GM12891 (cell line): ENCODE results near the gene SESTD1.

Experiments
- POLR2A ChIP-seq: IDR thresholded peaks from 2 replicates; pipeline ENCODE4 v1.6.1; 2011; ENCODE audit warnings: low read depth, low read length, control low read depth
- POLR2AphosphoS5 ChIP-seq: IDR thresholded peaks from 2 replicates; pipeline ENCODE4 v1.6.1; 2011; ENCODE audit warnings: low read depth, low read length, control low read depth
- POU2F2 ChIP-seq: IDR thresholded peaks from 2 replicates; pipeline ENCODE4 v1.6.1; 2011; ENCODE audit warnings: low read depth, mild to moderate bottlenecking, control low read depth, low read length, moderate library complexity
- SPI1 ChIP-seq: IDR thresholded peaks from 2 replicates; pipeline ENCODE4 v1.6.1; 2011; ENCODE audit warnings: low read depth, low read length, control low read depth
- TAF1 ChIP-seq: IDR thresholded peaks from 2 replicates; pipeline ENCODE4 v1.6.1; 2011; ENCODE audit warnings: low read depth, low read length, control low read depth

DNA sequence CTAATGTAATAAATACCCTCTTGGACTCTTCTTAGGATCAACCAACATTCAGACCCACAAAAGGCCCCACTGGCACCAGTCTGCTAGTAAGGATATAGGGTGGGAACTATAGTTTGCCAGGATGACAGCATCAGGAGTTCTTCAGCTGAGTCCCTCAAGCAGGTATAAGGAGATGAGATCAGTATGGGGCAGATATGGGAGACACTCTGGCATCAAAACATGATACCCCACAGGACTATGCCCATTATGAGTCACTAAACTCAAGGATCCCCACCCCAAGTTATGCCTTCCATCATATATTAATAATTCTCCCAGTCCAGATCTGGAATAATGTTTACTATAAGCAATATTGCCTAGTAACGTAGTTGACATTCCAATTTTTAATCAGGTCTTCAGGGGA lies 131.6 kb downstream of the SESTD1 start:
- TF ChIP-seq POLR2A (no peak), POLR2AphosphoS5 (no peak), SPI1 (no peak), POU2F2 (no peak), TAF1 (no peak)
